ENCODE results near the gene TRUB2.
"Not testable (repeated sequence)": the region's sequence is repeated elsewhere in the genome, so short reads cannot be mapped to it uniquely, and the experiment has no call there.

TRUB2 gene

DNA sequence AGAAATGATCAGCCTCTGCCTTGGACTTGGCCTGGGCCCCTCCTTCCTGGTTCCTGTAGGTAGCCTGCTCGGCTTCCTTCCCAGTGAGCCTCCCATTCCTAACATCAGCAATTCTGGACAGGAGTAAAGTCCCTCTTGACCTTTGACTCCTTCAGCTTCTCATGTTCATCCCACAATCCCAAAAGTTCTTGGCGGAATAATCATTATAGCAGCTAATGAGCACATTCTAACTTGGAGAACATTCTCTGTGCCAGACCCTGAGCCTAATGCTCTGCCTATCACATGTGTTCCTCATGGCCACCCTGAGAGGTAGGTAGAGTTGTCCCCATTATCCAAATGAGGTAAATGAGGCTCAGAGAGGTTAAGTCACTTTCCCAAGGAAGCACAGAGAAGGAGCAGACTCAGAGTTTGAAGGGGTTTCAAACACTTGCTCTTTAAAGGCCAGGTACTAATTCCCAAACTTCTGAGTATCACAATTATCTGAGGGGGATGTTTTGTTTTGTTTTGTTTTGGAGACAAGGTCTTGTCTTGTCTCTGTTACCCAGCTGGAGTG, 24.9 kb downstream of the TRUB2 start:
- DNase-seq = no peak

DNA sequence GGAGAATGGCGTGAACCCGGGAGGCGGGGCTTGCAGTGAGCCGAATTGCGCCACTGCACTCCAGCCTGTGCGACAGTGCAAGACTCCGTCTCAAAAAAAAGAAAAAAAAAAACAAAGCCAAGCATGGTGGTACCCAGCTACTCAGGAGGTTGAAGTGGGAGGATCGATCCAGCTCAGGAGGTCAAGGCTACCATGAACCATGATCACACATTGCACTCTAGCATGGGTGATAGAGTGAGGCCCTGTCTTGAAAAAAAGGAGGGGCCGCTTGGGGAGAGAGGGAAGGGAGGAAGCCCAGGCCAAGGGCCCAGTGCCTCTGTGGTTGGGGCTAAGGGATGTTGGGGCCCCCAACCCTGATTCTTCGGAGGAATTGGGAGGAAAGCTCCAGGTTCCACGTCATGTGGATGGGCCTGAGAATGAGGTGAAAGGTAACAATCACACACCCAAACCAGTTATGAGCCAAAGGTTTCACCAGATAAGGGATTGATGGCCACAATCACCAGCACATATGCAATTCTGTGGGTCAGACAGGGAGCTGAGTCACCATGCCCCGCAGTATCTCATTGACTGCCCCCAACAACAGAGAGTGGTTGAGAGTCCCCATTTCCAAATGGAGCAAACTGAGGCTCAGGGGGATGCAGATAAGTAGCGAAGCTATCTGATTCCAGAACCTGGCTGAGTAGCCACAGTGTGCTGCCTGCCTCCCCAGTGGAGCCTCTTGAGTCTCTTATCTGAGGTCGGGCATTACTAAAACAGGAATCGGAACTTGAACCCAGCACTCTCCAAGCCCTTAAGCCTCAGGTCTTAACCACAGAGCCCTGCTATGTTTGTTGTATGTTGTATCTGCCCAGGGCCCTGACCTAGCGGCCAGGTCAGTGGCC, 25.7 kb downstream of the TRUB2 start:
- no peak for DNase-seq

DNA sequence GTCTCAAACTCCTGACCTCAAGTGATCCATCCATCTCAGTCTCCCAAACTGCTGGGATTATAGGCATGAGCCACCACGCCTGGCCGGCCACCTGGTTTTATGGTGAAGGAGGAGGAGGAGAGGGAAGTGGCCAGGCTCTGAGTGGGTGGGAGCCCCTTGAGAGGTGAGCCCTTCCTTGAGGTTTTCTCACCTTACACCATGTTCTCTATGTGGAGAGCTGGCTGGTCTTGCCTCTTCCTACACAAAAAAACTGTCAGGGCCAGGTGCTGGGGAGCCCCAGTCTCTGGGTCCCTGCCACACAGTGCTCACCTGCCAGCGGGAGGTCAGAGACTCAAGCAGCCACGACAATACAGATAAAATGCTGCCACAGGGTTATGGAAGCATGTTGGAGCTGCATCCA, 28.1 kb downstream of the TRUB2 start:
- no peak for DNase-seq

GRCh38 chr9:128293091-128293490, 29.2 kb downstream of the TRUB2 start:
- no peak for DNase-seq

- no peak for DNase-seq
Measured at GRCh38 chr9:128292009-128292408, 30.2 kb downstream of the TRUB2 start.

DNA sequence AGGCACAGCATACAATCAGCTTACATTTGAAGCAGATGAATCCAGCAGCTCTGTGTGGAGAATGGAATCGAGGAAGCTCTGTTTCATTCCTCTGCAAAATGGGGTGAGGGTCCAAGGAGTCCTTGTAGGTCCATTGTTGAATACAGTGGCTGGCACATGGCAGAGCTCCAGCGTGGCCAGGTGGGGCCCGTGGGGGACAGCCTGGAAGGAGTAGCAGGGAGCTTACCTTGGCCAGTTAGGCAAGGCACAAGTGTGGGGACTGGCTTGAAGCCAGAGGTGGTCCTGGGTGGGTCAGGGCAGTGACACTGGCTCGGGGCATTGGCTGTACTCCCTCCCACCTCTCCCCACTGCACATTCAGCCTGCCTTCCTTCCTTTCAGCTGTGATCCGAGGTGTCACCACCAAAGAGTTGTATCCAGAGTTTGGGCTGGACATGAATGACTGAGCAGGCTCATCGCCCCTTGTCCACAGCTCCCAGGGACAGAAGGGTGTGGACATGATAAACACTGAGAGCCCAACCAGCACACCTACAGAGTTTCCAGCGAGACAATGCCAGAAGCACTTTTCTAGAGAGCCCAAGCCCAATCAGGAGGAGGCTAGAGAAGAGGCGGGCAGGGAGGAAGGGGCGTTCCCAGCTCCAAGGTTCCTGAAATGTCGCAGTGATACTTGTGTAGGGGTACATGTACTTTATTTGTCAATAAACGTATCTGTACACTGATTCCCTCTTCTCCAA, 33.8 kb downstream of the TRUB2 start:
- DNase-seq = no peak

DNA sequence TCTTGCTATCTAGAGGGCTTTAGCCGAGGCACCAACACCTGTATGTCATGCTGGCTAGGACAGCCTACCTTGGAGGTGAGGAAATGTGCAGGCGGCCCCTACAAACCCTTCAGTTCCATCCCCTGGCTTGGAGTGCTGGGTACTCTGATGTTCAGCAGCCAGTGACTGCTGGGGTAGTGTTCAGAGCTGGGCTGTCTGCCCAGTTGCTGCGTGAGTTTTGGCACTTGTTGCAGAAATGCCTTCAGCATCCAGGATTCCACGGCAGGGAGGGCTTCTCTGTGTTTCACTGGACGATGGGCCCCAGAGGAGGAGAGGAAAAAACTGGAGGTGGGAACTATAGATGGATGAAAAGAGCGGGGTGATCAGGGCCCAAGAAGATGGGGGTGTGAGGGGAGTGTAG, 35.8 kb downstream of the TRUB2 start:
- DNase-seq = no peak

DNA sequence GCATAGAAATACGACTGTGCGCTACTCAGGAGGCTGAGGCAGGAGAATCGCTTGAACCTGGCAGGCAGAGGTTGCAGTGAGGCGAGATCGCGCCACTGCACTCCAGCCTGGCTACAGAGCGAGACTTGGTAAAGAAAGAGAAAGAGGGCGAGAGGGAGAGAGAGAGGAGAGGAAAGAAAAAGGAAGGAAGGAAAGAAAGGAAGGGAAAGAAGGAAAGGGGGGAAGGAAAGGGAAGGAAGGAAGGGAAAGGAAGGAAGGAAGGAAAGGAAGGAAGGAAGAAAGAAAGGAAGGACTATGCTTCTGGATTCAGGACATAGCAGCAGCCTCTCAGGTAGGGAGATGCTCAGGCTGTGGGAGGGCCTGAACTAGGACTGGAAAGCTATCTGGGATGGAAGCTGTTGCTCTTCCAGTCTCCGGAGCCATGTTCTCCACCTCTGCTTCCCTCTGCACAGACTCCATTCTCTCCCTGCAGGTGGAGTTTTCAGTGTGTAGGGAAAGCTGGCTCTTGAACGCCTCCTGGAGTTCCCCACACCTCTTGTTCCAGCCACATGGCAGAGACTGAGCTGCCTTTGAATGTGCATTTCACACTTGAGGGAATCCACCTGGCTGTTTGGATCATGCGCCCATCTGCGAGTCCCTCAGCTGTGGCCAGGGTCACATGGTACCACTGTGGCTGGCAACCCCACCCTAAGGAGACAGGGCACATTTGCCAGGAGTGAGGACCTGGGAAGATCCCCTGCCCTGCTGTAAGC, 37.0 kb downstream of the TRUB2 start:
- no peak for DNase-seq

- no peak for DNase-seq
Measured at GRCh38 chr9:128282500-128282899, 39.7 kb downstream of the TRUB2 start.

GRCh38 chr9:128280084-128280622, 42.1 kb downstream of the TRUB2 start:
- DNase-seq = no peak

GRCh38 chr9:128279088-128280073, 42.9 kb downstream of the TRUB2 start:
- DNase-seq = not testable (repeated sequence)

- no peak for DNase-seq
Measured at GRCh38 chr9:128276574-128277270, 45.5 kb downstream of the TRUB2 start.

- peak; percentile 100 for DNase-seq
Measured at GRCh38 chr9:128276008-128276573, 46.2 kb downstream of the TRUB2 start, which contains the start of gene SWI5. SWI5 (plus strand) TSS chr9:128276276.

- no peak for DNase-seq
Measured at GRCh38 chr9:128275198-128276007, 46.8 kb downstream of the TRUB2 start, which contains the start of gene GOLGA2. GOLGA2 (minus strand) TSS chr9:128276007; CDS start chr9:128275976, 31 bp downstream.

- no peak for DNase-seq
Measured at GRCh38 chr9:128274245-128274644, 48.0 kb downstream of the TRUB2 start.

- no peak for DNase-seq
Measured at GRCh38 chr9:128271512-128271911, 50.7 kb downstream of the TRUB2 start.

GRCh38 chr9:128271112-128271511, 51.1 kb downstream of the TRUB2 start:
- no peak for DNase-seq

- no peak for DNase-seq
Measured at GRCh38 chr9:128266868-128267590, 55.2 kb downstream of the TRUB2 start.
